NCI-H128 (cell line): ENCODE data around the gene JAG2.
"Not testable (repeated sequence)": the region's sequence is repeated elsewhere in the genome, so short reads cannot be mapped to it uniquely, and the experiment has no call there.

Experiments used
- DNase-seq: peaks from one replicate; lab custom pipeline; 2025; ENCODE audit not compliant: unreplicated experiment; lab: John Stamatoyannopoulos, UW

The JAG2 gene

DNA sequence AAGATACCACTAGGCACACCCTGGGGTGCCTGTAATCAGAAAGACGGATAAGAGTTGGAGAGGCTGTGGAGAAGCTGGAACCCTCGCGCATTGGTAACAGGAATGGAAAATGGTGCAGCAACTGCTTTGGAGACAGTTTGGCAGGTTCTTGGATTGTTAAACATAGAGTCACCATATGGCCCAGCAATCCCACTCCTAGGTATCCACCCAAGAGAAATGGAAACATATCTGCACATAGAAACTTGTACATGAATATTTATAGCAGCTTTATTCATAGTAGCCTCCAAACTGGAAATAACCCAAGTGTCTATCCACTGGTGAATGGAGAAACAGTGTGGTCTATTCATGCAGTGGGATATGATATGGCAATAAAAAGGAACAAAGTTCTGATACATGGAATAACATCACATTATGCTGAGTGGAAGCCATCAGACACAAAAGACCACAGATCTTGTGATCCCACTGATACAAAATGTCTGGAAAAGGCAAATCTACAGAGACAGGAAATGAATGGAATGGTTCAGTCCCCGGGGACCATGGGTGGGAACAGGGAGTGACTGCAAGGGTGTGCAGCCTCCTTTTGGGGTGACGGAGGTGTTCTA is 45.4 kb downstream of the JAG2 start:
- DNase-seq, result no peak

DNA sequence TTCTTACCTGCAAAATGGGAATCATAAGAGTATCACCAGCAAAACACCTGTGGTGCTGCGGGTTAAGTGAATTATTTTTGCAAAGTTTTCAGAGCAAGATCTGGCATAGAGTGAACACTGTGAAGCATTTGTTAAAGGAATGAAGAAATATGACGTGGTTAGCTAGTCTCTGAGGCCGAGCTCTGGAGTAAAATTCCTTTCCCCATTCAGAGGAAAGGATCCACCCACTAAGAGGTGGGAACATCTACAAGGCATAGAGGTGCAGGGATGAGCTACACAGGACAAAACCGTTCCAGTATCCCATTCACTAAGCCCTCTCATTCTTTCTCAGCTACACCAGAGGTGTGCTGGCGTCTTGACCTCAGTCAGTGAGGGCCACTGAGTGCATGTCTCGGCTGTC is 48.5 kb downstream of the JAG2 start:
- no peak for DNase-seq

DNA sequence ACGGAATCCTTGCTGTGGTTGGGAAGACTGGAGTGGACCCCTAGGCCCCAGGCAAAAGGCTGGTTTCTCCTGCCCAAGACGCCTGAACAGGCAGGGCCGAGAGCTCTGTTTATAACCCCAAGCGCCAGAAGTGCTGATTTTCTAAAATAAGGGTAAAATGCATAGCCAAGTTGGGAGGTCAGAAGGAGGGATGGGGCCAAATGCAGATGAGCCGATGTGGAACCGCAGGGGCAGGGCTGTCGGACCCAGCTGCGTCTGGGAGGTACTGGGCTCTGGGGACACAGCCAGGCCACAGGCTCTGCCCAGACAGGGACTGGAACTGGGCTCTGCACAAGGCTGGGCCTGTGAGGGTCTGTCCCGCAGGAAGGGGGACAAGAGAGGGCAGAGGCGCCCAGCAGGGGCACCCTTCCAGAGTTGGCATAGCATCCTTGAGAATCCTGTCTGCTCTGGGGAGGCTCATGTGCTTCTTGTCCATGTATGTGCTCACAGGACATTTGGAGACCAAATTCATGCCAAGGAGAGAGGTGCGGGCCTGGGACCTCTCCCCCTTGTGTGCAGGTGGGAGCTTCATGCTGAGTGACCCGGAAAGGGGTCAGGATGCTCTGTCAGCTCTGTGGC is 49.1 kb downstream of the JAG2 start:
- DNase-seq, result no peak

DNA sequence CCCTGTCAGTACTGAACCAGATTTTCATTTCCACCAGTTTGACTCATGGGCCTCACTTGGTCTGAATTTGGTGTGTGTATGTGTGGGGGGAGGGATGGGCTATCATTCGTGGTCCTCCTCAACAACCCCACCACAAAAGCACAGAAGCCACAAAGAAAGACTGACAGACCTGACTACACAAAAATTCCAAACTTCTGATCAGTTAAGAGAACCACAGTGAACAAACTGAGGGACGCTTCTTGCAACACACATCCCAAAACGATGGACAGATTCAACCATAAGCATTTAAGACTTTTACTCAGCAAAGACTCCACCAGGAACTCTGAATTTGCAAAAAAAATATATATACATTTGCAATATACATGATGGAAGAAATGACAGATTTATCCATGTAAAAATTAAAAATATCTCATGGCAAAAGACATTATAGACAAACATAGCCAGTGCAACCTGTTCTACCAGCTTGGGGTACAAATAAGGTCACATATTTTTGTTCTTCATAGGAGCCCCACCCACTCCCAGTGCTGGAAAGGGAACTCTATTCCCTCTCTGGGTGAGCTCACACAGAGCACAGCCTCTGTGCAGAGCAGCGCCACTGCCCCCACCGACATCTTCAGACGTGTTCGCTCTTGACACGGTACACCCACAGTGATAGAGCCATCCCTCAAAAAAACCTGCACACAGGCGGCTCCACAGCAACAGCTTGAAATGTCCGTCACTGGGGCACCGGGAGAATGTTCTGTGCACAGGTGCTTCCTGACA is 49.7 kb downstream of the JAG2 start:
- no peak for DNase-seq

DNA sequence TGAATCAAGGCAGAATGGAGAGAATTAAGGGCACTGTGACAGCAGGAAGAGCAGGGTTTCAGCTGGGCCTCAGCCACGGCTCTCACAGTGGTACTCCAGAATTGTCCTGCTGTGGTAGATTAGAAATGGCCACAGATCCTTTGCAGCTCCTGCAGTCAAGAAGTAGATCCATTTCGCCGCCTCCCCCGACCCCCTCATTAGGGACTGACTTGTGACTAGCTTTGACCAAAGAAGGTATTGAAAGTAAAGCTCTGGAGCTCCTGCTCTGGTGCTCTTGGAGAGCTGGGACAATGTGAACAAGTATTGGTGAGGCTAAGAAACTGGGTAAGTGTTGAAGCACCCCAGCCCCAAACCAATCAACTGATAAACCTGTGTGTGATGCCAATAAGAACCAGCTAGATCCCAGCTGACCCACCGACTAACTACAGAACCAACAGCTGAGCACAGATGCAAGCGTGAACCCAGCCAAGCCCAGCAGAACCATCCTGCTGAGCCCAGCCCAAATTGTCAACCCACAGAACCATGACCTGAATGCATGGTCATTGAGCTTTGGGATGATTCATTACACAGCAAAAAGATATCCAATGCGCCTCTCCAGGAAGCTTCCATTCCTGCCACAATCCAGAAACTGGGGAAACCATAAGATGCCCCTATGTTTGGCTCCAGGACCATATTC is 50.7 kb downstream of the JAG2 start:
- DNase-seq, result no peak

GRCh38 chr14:105117257-105117646 is 51.3 kb downstream of the JAG2 start:
- DNase-seq, result no peak

DNA sequence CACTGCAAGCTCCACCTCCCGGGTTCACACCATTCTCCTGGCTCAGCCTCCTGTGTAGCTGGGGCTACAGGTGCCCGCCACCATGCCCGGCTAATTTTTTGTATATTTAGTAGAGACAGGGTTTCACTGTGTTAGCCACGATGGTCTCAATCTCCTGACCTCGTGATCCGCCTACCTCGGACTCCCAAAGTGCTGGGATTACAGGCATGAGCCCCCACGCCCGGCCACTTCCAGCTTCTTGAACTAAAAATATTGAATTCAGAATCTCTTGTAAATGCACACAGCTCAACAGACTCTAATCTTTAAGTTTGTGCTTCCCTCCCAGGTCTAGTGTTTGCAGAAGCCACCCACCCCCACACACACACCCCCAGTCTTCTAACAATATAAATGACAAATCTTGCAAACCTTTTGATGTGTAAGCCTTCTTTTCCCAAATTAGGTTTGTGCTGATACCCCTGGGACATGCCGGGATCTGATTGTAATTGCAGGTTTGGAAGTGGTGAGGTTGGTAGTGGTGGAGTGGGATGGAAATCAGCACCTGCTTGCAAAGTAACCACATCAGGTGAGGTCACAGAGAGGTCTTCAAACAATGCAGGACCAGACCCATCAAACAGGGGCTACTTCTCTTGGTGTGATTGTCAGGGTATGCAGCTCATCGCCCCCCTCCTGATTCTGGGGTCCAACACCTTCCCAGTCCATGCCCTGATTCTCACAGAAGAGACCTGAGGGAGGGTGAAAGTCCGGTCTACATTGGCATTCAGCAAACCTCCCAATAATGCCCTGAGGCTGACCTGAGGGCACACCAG is 51.9 kb downstream of the JAG2 start:
- DNase-seq, result no peak

DNA sequence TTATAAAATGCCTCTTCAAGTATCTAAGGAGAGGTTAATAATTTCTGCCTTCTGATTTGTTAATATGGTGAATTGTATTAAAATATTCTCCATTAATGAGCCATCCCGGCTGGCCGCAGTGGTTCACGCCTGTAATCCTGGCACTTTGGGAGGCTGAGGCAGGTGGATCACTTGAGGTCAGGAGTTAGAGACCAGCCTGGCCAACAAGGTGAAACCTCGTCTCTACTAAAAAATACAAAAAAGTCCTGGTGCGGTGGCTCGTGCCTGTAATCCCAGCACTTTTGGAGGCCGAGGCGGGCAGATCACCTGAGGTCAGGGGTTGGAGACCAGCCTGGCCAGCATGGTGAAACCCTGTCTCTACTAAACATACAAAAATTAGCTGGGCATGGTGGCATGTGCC is 59.3 kb downstream of the JAG2 start:
- DNase-seq, result not testable (repeated sequence)

DNA sequence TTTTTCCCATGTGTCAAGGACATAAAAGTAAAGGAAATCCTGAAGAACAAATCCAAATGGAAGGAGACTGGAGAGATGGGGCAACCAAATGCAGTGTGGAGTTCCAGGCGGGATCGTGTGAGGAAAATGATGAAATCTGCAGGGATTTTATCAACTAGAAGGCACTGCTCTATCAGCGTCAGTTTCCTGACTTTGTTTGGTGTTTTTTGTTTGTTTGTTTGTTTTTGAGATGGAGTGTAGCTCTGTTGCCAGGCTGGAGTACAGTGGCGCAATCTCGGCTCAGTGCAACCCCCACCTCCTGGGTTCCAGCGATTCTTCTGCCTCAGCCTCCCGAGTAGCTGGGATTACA is 60.1 kb downstream of the JAG2 start:
- no peak for DNase-seq

DNA sequence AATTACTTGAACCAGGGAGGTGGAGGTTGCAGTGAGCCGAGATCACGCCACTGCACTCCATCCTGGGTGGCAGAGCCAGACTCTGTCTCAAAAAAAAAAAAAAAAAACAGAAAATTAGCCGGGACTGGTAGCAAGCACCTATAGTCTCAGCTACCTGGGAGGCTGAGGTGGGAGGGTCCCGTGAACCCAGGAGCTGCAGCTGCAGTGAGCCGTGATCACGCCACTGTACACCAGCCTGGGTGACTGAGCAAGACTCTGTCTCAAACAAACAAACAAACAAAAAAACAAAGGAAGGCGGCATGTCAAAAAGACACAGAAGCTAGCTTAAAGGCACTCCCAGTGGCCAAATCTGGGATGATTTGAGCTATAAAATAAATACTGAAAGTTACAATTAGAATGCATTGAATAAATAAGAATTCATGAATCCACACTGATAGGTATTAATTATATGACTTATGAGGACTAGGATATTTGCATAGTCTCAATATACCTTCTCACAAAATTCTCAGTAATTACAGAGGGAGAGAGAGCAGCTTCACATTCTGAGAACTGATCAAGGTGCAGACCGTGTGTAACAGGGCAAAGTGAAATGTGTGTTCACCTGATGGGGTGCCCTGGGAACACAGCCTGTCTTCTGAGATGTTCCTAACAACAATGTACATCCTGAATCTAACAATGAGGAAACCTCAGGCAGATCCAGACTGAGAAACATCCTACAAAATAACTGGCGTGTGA is 60.6 kb downstream of the JAG2 start:
- no peak for DNase-seq

- DNase-seq, result no peak
Observed at GRCh38 chr14:105107351-105107750, 61.2 kb downstream of the JAG2 start.

GRCh38 chr14:105105158-105105557 is 63.4 kb downstream of the JAG2 start:
- DNase-seq, result no peak

DNA sequence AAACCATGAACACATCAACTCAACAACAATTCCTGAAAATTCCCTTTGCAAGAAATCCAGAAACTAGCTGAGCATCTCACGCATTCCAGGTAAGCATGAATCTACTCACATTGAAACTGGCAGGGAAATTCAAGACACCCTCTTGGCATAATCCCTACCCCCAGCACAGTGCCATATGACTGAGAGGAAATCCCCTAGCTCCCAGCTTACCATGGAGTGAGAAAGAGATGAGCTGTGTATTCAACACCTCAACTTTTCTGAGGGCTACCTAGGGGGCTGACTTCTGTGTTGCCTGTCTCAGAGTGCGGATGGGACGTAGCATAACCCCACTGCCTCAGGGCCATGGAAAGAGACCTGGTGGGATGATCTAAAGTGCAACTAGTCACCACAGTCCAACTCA is 65.7 kb downstream of the JAG2 start:
- no peak for DNase-seq

DNA sequence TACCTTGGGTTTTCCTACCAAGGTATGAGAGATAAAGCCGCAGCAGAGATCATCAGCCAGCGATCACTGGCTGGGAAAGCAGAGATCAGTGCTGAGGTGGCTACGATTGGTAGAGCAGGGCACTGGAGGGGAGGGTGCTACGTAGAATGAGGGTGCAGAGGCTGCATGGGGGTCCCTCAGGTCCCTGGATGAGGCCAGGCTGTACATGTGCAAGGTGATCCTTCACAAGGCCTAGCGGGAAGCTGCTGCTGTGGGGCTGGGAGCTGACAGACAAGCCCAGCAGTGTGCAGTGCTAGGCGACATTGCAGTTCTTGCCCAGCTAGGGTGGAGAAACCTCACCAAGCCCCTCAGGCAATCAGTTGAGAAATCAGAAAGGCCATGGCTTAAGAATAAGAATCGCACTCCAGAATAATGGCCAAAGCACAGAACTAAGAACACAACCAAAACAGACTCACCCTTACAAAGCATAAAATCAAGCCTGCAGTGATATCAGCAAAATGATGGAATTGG is 66.2 kb downstream of the JAG2 start:
- no peak for DNase-seq

- DNase-seq, result no peak
Observed at GRCh38 chr14:105100910-105101309, 67.7 kb downstream of the JAG2 start.

DNA sequence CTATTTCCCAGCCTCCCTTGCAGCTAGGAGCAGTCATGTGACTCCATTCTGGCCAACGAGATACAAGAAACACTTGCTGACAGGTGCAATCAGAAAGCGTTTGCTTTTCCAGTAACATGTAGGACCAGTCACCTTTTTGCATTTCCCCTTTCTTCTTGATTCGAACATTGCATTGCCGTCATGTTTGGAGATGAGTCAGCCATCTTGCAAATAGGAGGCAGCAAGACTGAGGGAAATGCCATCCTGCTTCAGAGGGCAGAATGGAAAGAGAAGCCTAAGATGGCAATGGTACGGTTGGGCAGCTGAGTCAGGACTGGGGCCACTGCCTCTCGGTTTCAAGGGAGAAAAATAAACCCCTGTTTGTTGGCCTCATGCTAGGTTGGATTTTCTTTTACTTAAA is 68.8 kb downstream of the JAG2 start:
- no peak for DNase-seq

- DNase-seq, result no peak
Observed at GRCh38 chr14:105098316-105098715, 70.3 kb downstream of the JAG2 start.

DNA sequence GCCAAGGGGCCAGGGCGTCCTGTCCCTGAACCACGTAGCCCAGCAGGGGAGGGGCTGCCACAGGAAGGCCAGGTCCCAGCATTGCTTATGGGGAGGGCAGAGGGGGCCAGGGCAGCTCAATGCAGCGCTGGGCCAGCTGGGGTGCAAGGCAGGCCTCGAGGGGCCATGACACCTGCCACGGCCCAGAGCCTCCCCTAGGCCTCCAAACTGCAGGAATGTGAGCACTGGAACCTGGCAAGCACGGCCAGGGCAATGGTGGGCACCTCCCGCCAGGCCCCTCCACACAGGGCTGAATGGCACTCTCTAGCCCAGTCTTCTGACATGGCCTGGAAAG is 70.8 kb downstream of the JAG2 start:
- DNase-seq, result no peak

- DNase-seq, result no peak
Observed at GRCh38 chr14:105096206-105096875, 72.2 kb downstream of the JAG2 start.

- DNase-seq, result no peak
Observed at GRCh38 chr14:105095236-105095805, 73.3 kb downstream of the JAG2 start.
